HepG2 (cell line): ENCODE measurements around the gene VILL. TPM values are rescaled to one million over a fixed set of nuclear protein-coding genes. Genes with fewer than 3 reads are reported as not detected.

ENCODE experiments used
- ATAC-seq: fragments of 200-7000 bp; cut with Tn5 transposase; 3 replicates; pipeline ENCODE4 v1.9.1; 2020; ENCODE audit warnings: mild to moderate bottlenecking, moderate library complexity
- BruUV-seq: library from RNA; stranded (reverse); fragments of 400-500 nt; replicated peaks from 2 replicates; lab custom pipeline; 2021; lab: Mats Ljungman, UMichigan
- CTCF ChIA-PET: fragments of 300-600 bp; formaldehyde crosslinking; extraction: SDS; loops from one replicate; lab custom pipeline; 2021; ENCODE audit warnings: low total read pairs, inconsistent platforms, low intra/inter-chr PET ratio; lab: Yijun Ruan, JAX
- POLR2A ChIA-PET: fragments of 350-600 bp; sonication (Branson Sonifier 250); formaldehyde crosslinking; loops from one replicate; lab custom pipeline; 2020; ENCODE audit warnings: antibody characterized with exemption, inconsistent platforms; lab: Yijun Ruan, JAX
- DNase-seq: peaks from one replicate; pipeline ENCODE4 v3.0.0-alpha.2; 2015; ENCODE audit warnings: low spot score
- FAIRE-seq: peaks from 3 replicates; lab custom pipeline; 2011; peaks lifted over from hg19 to GRCh38; lab: Jason Lieb, UNC
- H2AFZ ChIP-seq: one replicate; pipeline ENCODE4 v1.6.1; 2011; ENCODE audit warnings: low read length, inconsistent platforms
- H3K27ac ChIP-seq: fragments of 300-600 bp; 3 replicates; pipeline ENCODE4 v1.8.0; 2011; ENCODE audit warnings: mixed run types, mild to moderate bottlenecking, mixed read lengths, low read length, inconsistent platforms; ENCODE audit not compliant: insufficient read depth; ENCODE audit errors: extremely low read length
- H3K27me3 ChIP-seq, 2 experiments: fragments of 200-600 bp in 1 of 2; 2 replicates in 1 of 2; 3 replicates in 1 of 2; pipeline versions ENCODE4 v1.6.0 to v1.8.0; 2011; ENCODE audit warnings: low read length in 2 of 2, mild to moderate bottlenecking in 2 of 2, moderate library complexity in 2 of 2, inconsistent platforms in 1 of 2; ENCODE audit not compliant: insufficient read depth in 2 of 2, control insufficient read depth in 1 of 2
- H3K36me3 ChIP-seq, 2 experiments: fragments of 200-600 bp in 1 of 2; replicated peaks in 1 of 2; 2 replicates in 1 of 2; 3 replicates in 1 of 2; pipeline versions ENCODE4 v1.5.1 to v1.8.0; 2011; ENCODE audit warnings: low read length in 2 of 2, inconsistent platforms in 1 of 2; ENCODE audit not compliant: insufficient read depth in 2 of 2, control insufficient read depth in 1 of 2
- H3K4me1 ChIP-seq: 2 replicates; pipeline ENCODE4 v1.5.1; 2012; ENCODE audit warnings: low read length, inconsistent platforms; ENCODE audit not compliant: insufficient read depth
- H3K4me2 ChIP-seq: 2 replicates; pipeline ENCODE4 v1.6.0; 2011; ENCODE audit warnings: low read depth, low read length, inconsistent platforms
- H3K4me3 ChIP-seq, 3 experiments: fragments of 200-600 bp in 1 of 3; sonication (generic), shearing (Covaris generic) in 1 of 3; replicated peaks in 1 of 3; 2 replicates each; pipeline ENCODE4 v1.5.1; 2011 to 2016; ENCODE audit warnings: low read length in 3 of 3, inconsistent platforms in 2 of 3, low read depth in 2 of 3, mild to moderate bottlenecking in 2 of 3, control low read depth in 1 of 3, mixed read lengths in 1 of 3; ENCODE audit not compliant: insufficient read depth in 1 of 3
- H3K79me2 ChIP-seq: one replicate; pipeline ENCODE4 v1.6.1; 2011; ENCODE audit warnings: low read length, inconsistent platforms; ENCODE audit not compliant: insufficient read depth
- H3K9ac ChIP-seq: 2 replicates; pipeline ENCODE4 v1.6.0; 2011; ENCODE audit warnings: mild to moderate bottlenecking, low read depth, low read length, inconsistent platforms; ENCODE audit not compliant: insufficient read depth
- H3K9me3 ChIP-seq: 2 replicates; pipeline ENCODE4 v1.5.1; 2012; ENCODE audit warnings: mild to moderate bottlenecking, low read length
- H4K20me1 ChIP-seq: 2 replicates; pipeline ENCODE4 v1.6.0; 2011; ENCODE audit warnings: inconsistent platforms, mild to moderate bottlenecking, low read length, moderate library complexity; ENCODE audit not compliant: insufficient read depth
- GTF2F1 ChIP-seq: fragments of 150-350 bp; IDR thresholded peaks from 2 replicates; pipeline ENCODE4 v1.6.1; 2014; ENCODE audit warnings: low read length
- KDM4B ChIP-seq: sonication (generic); formaldehyde crosslinking; IDR thresholded peaks from 2 replicates; pipeline ENCODE4 v1.4.0; 2020; ENCODE audit warnings: missing genetic modification reagents
- KLF12 ChIP-seq: sonication (generic); formaldehyde crosslinking; IDR thresholded peaks from 2 replicates; pipeline ENCODE4 v1.4.0; 2020; ENCODE audit warnings: missing genetic modification reagents, borderline replicate concordance
- KLF13 ChIP-seq: sonication (generic); formaldehyde crosslinking; IDR thresholded peaks from 2 replicates; pipeline ENCODE4 v1.4.0; 2020; ENCODE audit warnings: mild to moderate bottlenecking, missing genetic modification reagents
- MEIS1 ChIP-seq: sonication (generic); formaldehyde crosslinking; IDR thresholded peaks from 2 replicates; pipeline ENCODE4 v1.9.0; 2021; ENCODE audit warnings: mild to moderate bottlenecking, missing genetic modification reagents, moderate library complexity, borderline replicate concordance
- MIER3 ChIP-seq: IDR thresholded peaks from 2 replicates; pipeline ENCODE4 v1.6.1; 2016; ENCODE audit warnings: missing compliant biosample characterization, borderline replicate concordance
- RFX3 ChIP-seq: IDR thresholded peaks from 2 replicates; pipeline ENCODE4 v1.6.1; 2016; ENCODE audit warnings: missing biosample characterization, missing genetic modification reagents
- ZFP82 ChIP-seq: sonication (generic); formaldehyde crosslinking; IDR thresholded peaks from 2 replicates; pipeline ENCODE4 v1.5.1; 2020; ENCODE audit warnings: mild to moderate bottlenecking, missing genetic modification reagents, borderline replicate concordance
- ZNF251 ChIP-seq: sonication (generic); formaldehyde crosslinking; IDR thresholded peaks from 2 replicates; pipeline ENCODE4 v1.9.0; 2021; ENCODE audit warnings: mild to moderate bottlenecking, missing genetic modification reagents
- ZNF382 ChIP-seq: sonication (generic); formaldehyde crosslinking; IDR thresholded peaks from 2 replicates; pipeline ENCODE4 v1.5.0; 2020; ENCODE audit warnings: missing genetic modification reagents, mild to moderate bottlenecking, borderline replicate concordance
- ZNF709 ChIP-seq: sonication (generic); formaldehyde crosslinking; IDR thresholded peaks from 2 replicates; pipeline ENCODE4 v1.5.0; 2020; ENCODE audit warnings: mild to moderate bottlenecking, missing genetic modification reagents
- ZNF766 ChIP-seq: sonication (generic); formaldehyde crosslinking; IDR thresholded peaks from 2 replicates; pipeline ENCODE4 v1.5.0; 2020; ENCODE audit warnings: missing genetic modification reagents, borderline replicate concordance
- ZSCAN9 ChIP-seq: IDR thresholded peaks from 2 replicates; pipeline ENCODE4 v1.6.1; 2016; ENCODE audit warnings: borderline replicate concordance
- WGBS: methylation state at CpG from one replicate; pipeline ENCODE4 v1.1.6; 2017; ENCODE audit warnings: low lambda C conversion rate; 5-methylcytosine and 5-hydroxymethylcytosine counted together
- in situ Hi-C: cut with HindIII; loops from 2 replicates; pipeline ENCODE4 v1.10.0; 2017; ENCODE audit warnings: low pct_unique_long_range_greater_than_20kb; ENCODE audit not compliant: extremely low pct_ligation_motif_present
- intact Hi-C: fragments of 100-400 bp; cut with micrococcal nuclease; formaldehyde crosslinking; loops from one replicate; pipeline ENCODE4 v1.10.0; 2022; ENCODE audit not compliant: unreplicated experiment
- polyA plus RNA-seq, 8 experiments: library from polyadenylated mRNA; depleted of rRNA in 3 of 8; stranded (reverse) in 7 of 8; unstranded in 1 of 8; fragments of >200 nt; fragmentation: Illumina TruSeq in 4 of 8; extraction: Trizol in 4 of 8; gene quantifications; 2 replicates each; pipeline versions ENCODE4 v1.2.1 to v1.2.3, GENCODE V29; 2011 to 2016; ENCODE audit warnings: low read depth in 4 of 8, missing spikeins in 1 of 8, mixed read lengths in 1 of 8; ENCODE audit not compliant: insufficient read depth in 1 of 8
- total RNA-seq, 5 experiments: library from RNA; depleted of rRNA; stranded (reverse); fragments of >200 nt; fragmentation: Illumina TruSeq; extraction: Trizol; gene quantifications; 2 replicates each; pipeline ENCODE4 v1.2.3, GENCODE V29; 2016; ENCODE audit warnings: low read depth in 1 of 5
- TF ChIP-seq, protein P1 (sequence below): sonication (generic); formaldehyde crosslinking; IDR thresholded peaks from 2 replicates; pipeline ENCODE4 v1.5.1; 2020; ENCODE audit warnings: missing genetic modification reagents, mild to moderate bottlenecking, borderline replicate concordance
- TF ChIP-seq, protein P2 (sequence below): sonication (generic); formaldehyde crosslinking; IDR thresholded peaks from 2 replicates; pipeline ENCODE4 v1.5.0; 2020; ENCODE audit warnings: mild to moderate bottlenecking, missing genetic modification reagents
- TF ChIP-seq, protein P3 (sequence below): sonication (generic); formaldehyde crosslinking; IDR thresholded peaks from 2 replicates; pipeline ENCODE4 v1.4.0; 2020; ENCODE audit warnings: missing genetic modification reagents
- TF ChIP-seq, protein P4 (sequence below): sonication (generic); formaldehyde crosslinking; IDR thresholded peaks from 2 replicates; pipeline ENCODE4 v1.8.0; 2022; ENCODE audit warnings: missing genetic modification reagents, low read depth, mild to moderate bottlenecking, borderline replicate concordance

Gene VILL
- total and polyA plus RNA-seq, 2 of the 13 experiments (the other 11 are each of a cell fraction or from before 2014, with no cell fraction given): 3.2 to 5.3 TPM

DNA sequence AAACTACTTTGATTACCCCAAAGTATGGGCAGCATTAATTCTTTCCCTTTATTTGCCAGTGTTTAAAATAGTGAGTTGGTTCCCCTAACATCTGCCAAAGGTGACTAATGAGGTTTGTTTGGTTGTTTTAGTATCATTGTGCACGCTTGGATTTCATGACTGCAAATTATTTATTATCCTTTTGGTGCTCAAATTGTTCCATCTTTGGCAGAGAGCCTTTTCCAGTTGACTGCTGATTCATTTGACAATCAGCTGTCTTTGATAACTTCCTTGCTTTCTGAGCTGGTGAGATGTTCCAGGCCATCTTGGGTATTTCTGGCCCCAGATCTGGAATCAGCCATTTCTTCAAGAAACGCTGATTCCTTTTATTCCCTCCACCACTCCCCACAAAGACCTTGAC is 57.3 kb downstream of the VILL start:
- H3K27me3 ChIP-seq: peaks cover 0 to 17% of the 10 kb centered on the region in 2 experiments; a peak in 3 of 5 replicates
- DNase-seq: no peak
- in situ Hi-C loops (no loop called here), intact Hi-C loops (no loop called here)
- H3K79me2 ChIP-seq: no peaks in the 10 kb centered on the region
- H3K36me3 ChIP-seq: no peaks in the 10 kb centered on the region
- no peak overlapping the region for H3K27ac ChIP-seq
- no peak overlapping the region for H2AFZ ChIP-seq
- H3K4me1 ChIP-seq: no peaks in the 10 kb centered on the region
- no peak overlapping the region for H3K4me2 ChIP-seq
- ChIA-PET POLR2A (no interaction called here), CTCF (no interaction called here)
- 0% methylated on average over 2 of the region's 2 CpGs for WGBS
- no peak for FAIRE-seq
- ATAC-seq: no peak
- no peak overlapping the region for H3K9ac ChIP-seq
- no peak overlapping the region for H3K4me3 ChIP-seq
- H4K20me1 ChIP-seq: no peaks in the 10 kb centered on the region
- H3K9me3 ChIP-seq: no peaks in the 10 kb centered on the region
- no TSS peak for BruUV-seq
- TF ChIP-seq, protein P1, sequence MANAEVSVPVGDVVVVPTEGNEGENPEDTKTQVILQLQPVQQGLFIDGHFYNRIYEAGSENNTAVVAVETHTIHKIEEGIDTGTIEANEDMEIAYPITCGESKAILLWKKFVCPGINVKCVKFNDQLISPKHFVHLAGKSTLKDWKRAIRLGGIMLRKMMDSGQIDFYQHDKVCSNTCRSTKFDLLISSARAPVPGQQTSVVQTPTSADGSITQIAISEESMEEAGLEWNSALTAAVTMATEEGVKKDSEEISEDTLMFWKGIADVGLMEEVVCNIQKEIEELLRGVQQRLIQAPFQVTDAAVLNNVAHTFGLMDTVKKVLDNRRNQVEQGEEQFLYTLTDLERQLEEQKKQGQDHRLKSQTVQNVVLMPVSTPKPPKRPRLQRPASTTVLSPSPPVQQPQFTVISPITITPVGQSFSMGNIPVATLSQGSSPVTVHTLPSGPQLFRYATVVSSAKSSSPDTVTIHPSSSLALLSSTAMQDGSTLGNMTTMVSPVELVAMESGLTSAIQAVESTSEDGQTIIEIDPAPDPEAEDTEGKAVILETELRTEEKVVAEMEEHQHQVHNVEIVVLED (CRISPR knock-in tag): no peak
- TF ChIP-seq, protein P2, sequence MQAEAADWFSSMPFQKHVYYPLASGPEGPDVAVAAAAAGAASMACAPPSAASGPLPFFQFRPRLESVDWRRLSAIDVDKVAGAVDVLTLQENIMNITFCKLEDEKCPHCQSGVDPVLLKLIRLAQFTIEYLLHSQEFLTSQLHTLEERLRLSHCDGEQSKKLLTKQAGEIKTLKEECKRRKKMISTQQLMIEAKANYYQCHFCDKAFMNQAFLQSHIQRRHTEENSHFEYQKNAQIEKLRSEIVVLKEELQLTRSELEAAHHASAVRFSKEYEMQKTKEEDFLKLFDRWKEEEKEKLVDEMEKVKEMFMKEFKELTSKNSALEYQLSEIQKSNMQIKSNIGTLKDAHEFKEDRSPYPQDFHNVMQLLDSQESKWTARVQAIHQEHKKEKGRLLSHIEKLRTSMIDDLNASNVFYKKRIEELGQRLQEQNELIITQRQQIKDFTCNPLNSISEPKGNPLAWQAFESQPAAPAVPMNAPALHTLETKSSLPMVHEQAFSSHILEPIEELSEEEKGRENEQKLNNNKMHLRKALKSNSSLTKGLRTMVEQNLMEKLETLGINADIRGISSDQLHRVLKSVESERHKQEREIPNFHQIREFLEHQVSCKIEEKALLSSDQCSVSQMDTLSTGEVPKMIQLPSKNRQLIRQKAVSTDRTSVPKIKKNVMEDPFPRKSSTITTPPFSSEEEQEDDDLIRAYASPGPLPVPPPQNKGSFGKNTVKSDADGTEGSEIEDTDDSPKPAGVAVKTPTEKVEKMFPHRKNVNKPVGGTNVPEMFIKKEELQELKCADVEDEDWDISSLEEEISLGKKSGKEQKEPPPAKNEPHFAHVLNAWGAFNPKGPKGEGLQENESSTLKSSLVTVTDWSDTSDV (CRISPR knock-in tag): no peak
- no peak for TF ChIP-seq ZNF766 (CRISPR knock-in tag)
- TF ChIP-seq ZNF382 (CRISPR knock-in tag): no peak
- no peak for TF ChIP-seq GTF2F1
- no peak for TF ChIP-seq ZNF251
- no peak for TF ChIP-seq KLF13 (CRISPR knock-in tag)
- TF ChIP-seq RFX3 (CRISPR knock-in tag): no peak
- no peak for TF ChIP-seq ZSCAN9
- TF ChIP-seq MEIS1: no peak
- TF ChIP-seq, protein P3, sequence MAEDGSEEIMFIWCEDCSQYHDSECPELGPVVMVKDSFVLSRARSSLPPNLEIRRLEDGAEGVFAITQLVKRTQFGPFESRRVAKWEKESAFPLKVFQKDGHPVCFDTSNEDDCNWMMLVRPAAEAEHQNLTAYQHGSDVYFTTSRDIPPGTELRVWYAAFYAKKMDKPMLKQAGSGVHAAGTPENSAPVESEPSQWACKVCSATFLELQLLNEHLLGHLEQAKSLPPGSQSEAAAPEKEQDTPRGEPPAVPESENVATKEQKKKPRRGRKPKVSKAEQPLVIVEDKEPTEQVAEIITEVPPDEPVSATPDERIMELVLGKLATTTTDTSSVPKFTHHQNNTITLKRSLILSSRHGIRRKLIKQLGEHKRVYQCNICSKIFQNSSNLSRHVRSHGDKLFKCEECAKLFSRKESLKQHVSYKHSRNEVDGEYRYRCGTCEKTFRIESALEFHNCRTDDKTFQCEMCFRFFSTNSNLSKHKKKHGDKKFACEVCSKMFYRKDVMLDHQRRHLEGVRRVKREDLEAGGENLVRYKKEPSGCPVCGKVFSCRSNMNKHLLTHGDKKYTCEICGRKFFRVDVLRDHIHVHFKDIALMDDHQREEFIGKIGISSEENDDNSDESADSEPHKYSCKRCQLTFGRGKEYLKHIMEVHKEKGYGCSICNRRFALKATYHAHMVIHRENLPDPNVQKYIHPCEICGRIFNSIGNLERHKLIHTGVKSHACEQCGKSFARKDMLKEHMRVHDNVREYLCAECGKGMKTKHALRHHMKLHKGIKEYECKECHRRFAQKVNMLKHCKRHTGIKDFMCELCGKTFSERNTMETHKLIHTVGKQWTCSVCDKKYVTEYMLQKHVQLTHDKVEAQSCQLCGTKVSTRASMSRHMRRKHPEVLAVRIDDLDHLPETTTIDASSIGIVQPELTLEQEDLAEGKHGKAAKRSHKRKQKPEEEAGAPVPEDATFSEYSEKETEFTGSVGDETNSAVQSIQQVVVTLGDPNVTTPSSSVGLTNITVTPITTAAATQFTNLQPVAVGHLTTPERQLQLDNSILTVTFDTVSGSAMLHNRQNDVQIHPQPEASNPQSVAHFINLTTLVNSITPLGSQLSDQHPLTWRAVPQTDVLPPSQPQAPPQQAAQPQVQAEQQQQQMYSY (CRISPR knock-in tag): no peak
- no peak for TF ChIP-seq MIER3 (CRISPR knock-in tag)
- TF ChIP-seq KLF12 (CRISPR knock-in tag): no peak
- TF ChIP-seq, protein P4, sequence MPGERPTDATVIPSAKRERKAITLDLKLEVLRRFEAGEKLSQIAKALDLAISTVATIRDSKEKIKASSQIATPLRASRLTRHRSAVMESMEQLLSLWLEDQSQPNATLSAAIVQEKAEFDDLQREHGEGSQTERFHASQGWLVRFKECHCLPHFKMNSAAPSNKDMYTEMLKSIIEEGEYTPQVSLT (CRISPR knock-in tag): no peak
- no peak for TF ChIP-seq KDM4B
- no peak for TF ChIP-seq ZFP82
- TF ChIP-seq ZNF709 (CRISPR knock-in tag): no peak
